B cell (primary cell): ENCODE measurements around the gene ARHGAP25. TPM values are rescaled to one million over a fixed set of nuclear protein-coding genes. Genes with fewer than 3 reads are reported as not detected.
A peak's percentile ranks its signal among the peaks of the same experiment; 100 is the strongest.

Source experiments
- ATAC-seq: fragments of 200-7000 bp; cut with Tn5 transposase; one replicate; pipeline ENCODE4 v1.10.0; 2021; ENCODE audit warnings: low read depth, mild to moderate bottlenecking, moderate number of reproducible peaks, moderate library complexity
- CTCF ChIA-PET: fragments of 350-600 bp; sonication (Branson Sonifier 250); formaldehyde crosslinking; loops from one replicate; lab custom pipeline; 2021; ENCODE audit warnings: antibody characterized with exemption, inconsistent platforms; lab: Charles Lee
- POLR2A ChIA-PET: fragments of 350-600 bp; sonication (Branson Sonifier 250); formaldehyde crosslinking; loops from one replicate; lab custom pipeline; 2021; ENCODE audit warnings: antibody characterized with exemption; lab: Charles Lee
- DNase-seq: peaks from one replicate; pipeline ENCODE4 v3.0.0; 2013
- H2AFZ ChIP-seq: 2 replicates; pipeline ENCODE4 v1.6.1; 2012; ENCODE audit warnings: mild to moderate bottlenecking, low read depth, low read length; ENCODE audit not compliant: insufficient read depth, poor library complexity, severe bottlenecking
- H3K27ac ChIP-seq, 2 donors: 1 replicate in 1 of 2; 2 replicates in 1 of 2; pipeline ENCODE4 v1.5.1; 2012 to 2013; ENCODE audit warnings: low read length in 2 of 2, mild to moderate bottlenecking in 2 of 2, moderate library complexity in 1 of 2
- H3K27me3 ChIP-seq, 4 experiments: fragments of 200-600 bp in 1 of 4; sonication (generic) in 1 of 4; replicated peaks in 1 of 4; 1 replicate in 2 of 4; 2 replicates in 2 of 4; pipeline versions ENCODE4 v1.6.1 to v1.7.0; 2013 to 2016; ENCODE audit warnings: low read length in 3 of 4, mild to moderate bottlenecking in 2 of 4, mixed read lengths in 1 of 4, moderate library complexity in 1 of 4; ENCODE audit not compliant: insufficient read depth in 4 of 4, control insufficient read depth in 3 of 4; ENCODE audit errors: control extremely low read depth in 1 of 4
- H3K36me3 ChIP-seq, 2 experiments: replicated peaks in 1 of 2; 1 replicate in 1 of 2; 2 replicates in 1 of 2; pipeline versions ENCODE4 v1.6.1 to v1.7.1; 2013; ENCODE audit warnings: low read length in 1 of 2; ENCODE audit not compliant: insufficient read depth in 2 of 2, control insufficient read depth in 1 of 2; ENCODE audit errors: control extremely low read depth in 1 of 2, extremely low read depth in 1 of 2
- H3K4me1 ChIP-seq, 2 donors: fragments of 200-600 bp in 1 of 2; sonication (generic) in 1 of 2; 1 replicate in 1 of 2; 2 replicates in 1 of 2; pipeline versions ENCODE4 v1.5.1 to v1.6.1; 2013 to 2017; ENCODE audit warnings: low read length in 2 of 2; ENCODE audit not compliant: control insufficient read depth in 2 of 2, insufficient read depth in 2 of 2
- H3K4me2 ChIP-seq: replicated peaks from 2 replicates; pipeline ENCODE3; 2012; ENCODE audit warnings: mild to moderate bottlenecking, low read depth, low read length; ENCODE audit not compliant: poor library complexity, severe bottlenecking
- H3K4me3 ChIP-seq, 5 experiments: fragments of 200-600 bp in 1 of 5; sonication (generic) in 1 of 5; 1 replicate in 3 of 5; 2 replicates in 2 of 5; pipeline versions ENCODE4 v1.5.1 to v1.7.0; 2011 to 2016; ENCODE audit warnings: low read length in 4 of 5, mild to moderate bottlenecking in 4 of 5, low read depth in 2 of 5, control low read depth in 1 of 5, moderate library complexity in 1 of 5; ENCODE audit not compliant: insufficient read depth in 1 of 5; ENCODE audit errors: control extremely low read depth in 1 of 5, extremely low read depth in 1 of 5
- H3K79me2 ChIP-seq: fragments of 200-600 bp; sonication (generic); one replicate; pipeline ENCODE4 v1.6.0; 2016; ENCODE audit warnings: low read length; ENCODE audit not compliant: control insufficient read depth, insufficient read depth
- H3K9ac ChIP-seq: fragments of 200-600 bp; sonication (generic); 2 replicates; pipeline ENCODE4 v1.6.1; 2017; ENCODE audit warnings: mild to moderate bottlenecking, low read length, moderate library complexity
- H3K9me3 ChIP-seq, 3 donors: one replicate each; pipeline versions ENCODE4 v1.6.1 to v1.7.1; 2013; ENCODE audit warnings: low read length in 2 of 3; ENCODE audit not compliant: control insufficient read depth in 2 of 3, insufficient read depth in 1 of 3; ENCODE audit errors: control extremely low read depth in 1 of 3
- H4K20me1 ChIP-seq: 2 replicates; pipeline ENCODE4 v1.6.0; 2012; ENCODE audit warnings: mild to moderate bottlenecking, low read length; ENCODE audit not compliant: insufficient read depth, control insufficient read depth, poor library complexity, severe bottlenecking
- H3K27ac Mint-ChIP-seq: one replicate; pipeline ENCODE4 v1.8.0; 2021; ENCODE audit warnings: mixed read lengths
- H3K27me3 Mint-ChIP-seq: one replicate; pipeline ENCODE4 v1.8.0; 2021; ENCODE audit warnings: mixed read lengths
- H3K4me1 Mint-ChIP-seq: one replicate; pipeline ENCODE4 v1.8.0; 2021; ENCODE audit warnings: mixed read lengths
- H3K4me3 Mint-ChIP-seq: one replicate; pipeline ENCODE4 v1.8.0; 2021; ENCODE audit warnings: mixed read lengths
- H3K9me3 Mint-ChIP-seq: one replicate; pipeline ENCODE4 v1.8.0; 2022; ENCODE audit warnings: mixed read lengths; ENCODE audit not compliant: insufficient read depth
- EZH2 ChIP-seq: IDR thresholded peaks from 2 replicates; pipeline ENCODE4 v1.6.1; 2012; ENCODE audit warnings: borderline replicate concordance, low read depth, mild to moderate bottlenecking, moderate library complexity, low read length; ENCODE audit not compliant: insufficient read depth, poor library complexity, severe bottlenecking
- WGBS: methylation state at CpG from one replicate; pipeline ENCODE4 v1.1.5; 2013; ENCODE audit warnings: missing lambda C conversion rate; ENCODE audit not compliant: insufficient coverage; 5-methylcytosine and 5-hydroxymethylcytosine counted together
- intact Hi-C: fragments of 100-400 bp; cut with micrococcal nuclease; formaldehyde crosslinking; loops from one replicate; pipeline ENCODE4 v1.10.0; 2022
- polyA plus RNA-seq: library from polyadenylated mRNA; depleted of rRNA; stranded (reverse); fragments of >200 nt; gene quantifications from 2 replicates; pipeline ENCODE4 v1.2.3, GENCODE V29; 2012
- total RNA-seq, 2 donors: library from RNA; stranded (reverse); fragments of 120-200 nt in 1 of 2; gene quantifications; 1 replicate in 1 of 2; 2 replicates in 1 of 2; pipeline versions ENCODE4 v1.2.3 to v1.2.4, GENCODE V29; 2013 to 2022
- TF ChIP-seq, protein P1 (sequence below): fragments of 200-600 bp; IDR thresholded peaks from one replicate; pipeline ENCODE4 v1.8.0; 2022; ENCODE audit warnings: antibody characterized with exemption, mild to moderate bottlenecking

The ARHGAP25 gene
- total and polyA plus RNA-seq, 2 donors (not counting 1 experiment from before 2014, with no cell fraction given): 97.9 to 207 TPM

DNA sequence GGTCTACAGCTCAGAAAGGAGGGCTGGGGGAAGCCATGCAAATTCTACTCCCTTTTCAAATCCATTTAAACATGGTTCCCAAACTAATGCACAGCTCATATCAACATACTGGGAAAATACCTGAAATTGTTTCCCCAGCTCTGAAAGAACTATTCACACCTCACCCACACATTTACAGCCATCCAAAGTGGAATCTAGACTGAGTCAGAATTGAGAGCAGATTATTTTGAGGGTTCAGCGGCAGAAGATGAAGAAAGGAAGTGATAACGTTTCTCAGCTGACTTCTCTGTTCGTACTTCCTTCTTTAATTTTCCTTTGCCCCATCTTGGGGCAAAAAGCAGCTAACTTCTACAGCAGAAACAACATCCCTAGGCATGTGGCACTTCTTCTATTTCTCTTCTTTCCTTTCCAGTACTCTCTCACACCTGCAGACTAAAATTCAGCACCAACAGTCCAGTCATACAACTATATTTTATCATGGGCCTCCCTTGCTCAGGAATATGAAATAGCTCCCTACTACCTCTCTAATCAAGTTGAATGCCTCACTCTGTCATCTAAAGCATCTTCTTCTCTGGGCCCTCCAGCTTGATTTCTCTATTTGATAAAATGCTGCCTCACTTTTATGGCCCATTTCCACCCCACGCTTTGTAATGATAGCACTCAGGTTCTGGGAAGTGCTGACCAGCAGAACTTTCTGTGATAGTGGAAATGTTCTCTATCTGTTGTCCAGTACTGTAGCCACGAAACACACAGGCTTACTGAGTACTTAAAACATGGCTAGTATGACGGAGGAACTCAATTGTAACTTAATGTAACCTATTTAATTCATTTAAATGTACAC is 35.9 kb downstream of the ARHGAP25 start:
- ATAC-seq (no peak), DNase-seq (peak; percentile 77)
- H3K9me3 ChIP-seq: no peaks in the 10 kb centered on the region
- ChIA-PET CTCF (interaction anchor here (0.9 to 21.9 kb wide), 13 partner anchors 9 to 139 kb away, joined by 3 to 425 read pairs (median 4); no protein-coding TSS in a partner anchor), POLR2A (interaction anchor here (0.7 to 2.1 kb wide), 7 partner anchors 9 to 85 kb away, joined by 3 to 7 read pairs (median 4); no protein-coding TSS in a partner anchor)
- Mint-ChIP-seq H3K27ac (peak overlapping the region; percentile 98), H3K4me3 (peak overlapping the region; percentile 80), H3K27me3 (no peaks in the 10 kb centered on the region), H3K4me1 (peaks cover 92% of the 10 kb centered on the region), H3K9me3 (no peaks in the 10 kb centered on the region)
- H3K4me2 ChIP-seq: peak overlapping the region; percentile 70
- H3K9ac ChIP-seq: peak overlapping the region; percentile 34
- no peaks in the 10 kb centered on the region for H4K20me1 ChIP-seq
- H3K27me3 ChIP-seq: no peaks in the 10 kb centered on the region
- peaks cover 80% of the 10 kb centered on the region for H3K79me2 ChIP-seq
- intact Hi-C loops: no loop called here
- 0% methylated on average over 2 of the region's 6 CpGs for WGBS
- peak overlapping the region; percentile 11 for H2AFZ ChIP-seq
- peaks cover 90 to 97% of the 10 kb centered on the region in 2 donors for H3K4me1 ChIP-seq
- no peak for TF ChIP-seq EZH2
- TF ChIP-seq, protein P1, sequence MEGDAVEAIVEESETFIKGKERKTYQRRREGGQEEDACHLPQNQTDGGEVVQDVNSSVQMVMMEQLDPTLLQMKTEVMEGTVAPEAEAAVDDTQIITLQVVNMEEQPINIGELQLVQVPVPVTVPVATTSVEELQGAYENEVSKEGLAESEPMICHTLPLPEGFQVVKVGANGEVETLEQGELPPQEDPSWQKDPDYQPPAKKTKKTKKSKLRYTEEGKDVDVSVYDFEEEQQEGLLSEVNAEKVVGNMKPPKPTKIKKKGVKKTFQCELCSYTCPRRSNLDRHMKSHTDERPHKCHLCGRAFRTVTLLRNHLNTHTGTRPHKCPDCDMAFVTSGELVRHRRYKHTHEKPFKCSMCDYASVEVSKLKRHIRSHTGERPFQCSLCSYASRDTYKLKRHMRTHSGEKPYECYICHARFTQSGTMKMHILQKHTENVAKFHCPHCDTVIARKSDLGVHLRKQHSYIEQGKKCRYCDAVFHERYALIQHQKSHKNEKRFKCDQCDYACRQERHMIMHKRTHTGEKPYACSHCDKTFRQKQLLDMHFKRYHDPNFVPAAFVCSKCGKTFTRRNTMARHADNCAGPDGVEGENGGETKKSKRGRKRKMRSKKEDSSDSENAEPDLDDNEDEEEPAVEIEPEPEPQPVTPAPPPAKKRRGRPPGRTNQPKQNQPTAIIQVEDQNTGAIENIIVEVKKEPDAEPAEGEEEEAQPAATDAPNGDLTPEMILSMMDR: no peak
- peak overlapping the region; percentile 93 to 99 for H3K27ac ChIP-seq
- H3K4me3 ChIP-seq: peak overlapping the region in 3 of 5 experiments; percentile 16 to 46 (median 18)
- peaks cover 0 to under 1% of the 10 kb centered on the region in 2 experiments for H3K36me3 ChIP-seq
